GM19043 (cell line): Measurements from ENCODE around the gene LAMC3.
"Not testable (repeated sequence)": the region's sequence is repeated elsewhere in the genome, so short reads cannot be mapped to it uniquely, and the experiment has no call there.

Experiments used
- ATAC-seq: cut with Tn5 transposase; IDR thresholded peaks from one replicate; pipeline ENCODE4 v1.9.1; 2021; ENCODE audit warnings: low read depth; ENCODE audit not compliant: unreplicated experiment

LAMC3 gene

DNA sequence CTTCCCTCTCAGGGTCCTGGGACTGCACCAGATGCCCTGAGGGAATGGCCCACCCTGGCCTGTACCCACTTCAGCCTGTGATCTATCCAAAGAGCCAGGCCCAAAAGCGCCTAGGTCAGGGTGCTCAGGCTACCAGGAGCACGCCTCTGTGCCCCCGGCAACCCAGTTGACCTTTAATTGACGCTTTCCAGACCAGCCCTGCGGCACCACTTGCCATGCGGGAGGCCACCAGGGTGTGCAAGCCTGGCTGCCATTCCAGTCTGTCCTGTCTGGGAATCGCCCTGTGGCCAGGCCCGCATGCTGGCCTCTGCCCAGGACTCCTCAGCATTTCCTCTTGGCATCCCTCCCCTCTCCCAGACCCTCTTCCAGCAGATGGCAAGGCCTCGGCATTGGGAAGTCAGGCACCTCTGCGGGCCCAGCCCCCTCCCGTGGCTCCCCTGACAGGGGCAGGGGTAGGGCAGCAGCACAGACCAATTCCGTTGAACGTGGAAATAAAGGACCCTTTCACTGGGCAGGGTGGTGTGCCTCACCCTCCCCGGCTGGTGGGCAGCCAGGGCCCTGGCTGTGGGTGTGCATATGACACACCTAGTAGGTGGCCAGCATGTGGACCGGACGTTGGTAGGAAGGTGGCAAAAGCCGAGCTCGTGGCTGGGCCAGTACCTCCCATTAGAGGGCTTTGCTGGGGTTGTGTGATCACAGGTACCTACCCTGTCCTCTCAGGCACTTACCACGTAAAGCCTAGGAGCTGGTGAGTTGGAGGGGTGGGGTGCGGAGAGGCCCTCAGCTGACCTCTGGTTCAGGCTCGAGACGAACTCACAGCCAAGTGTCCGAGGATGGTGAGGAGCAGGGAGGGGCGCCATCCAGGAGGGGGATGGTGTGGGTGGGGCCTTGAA lies 83.8 kb downstream of the LAMC3 start:
- ATAC-seq: no peak

DNA sequence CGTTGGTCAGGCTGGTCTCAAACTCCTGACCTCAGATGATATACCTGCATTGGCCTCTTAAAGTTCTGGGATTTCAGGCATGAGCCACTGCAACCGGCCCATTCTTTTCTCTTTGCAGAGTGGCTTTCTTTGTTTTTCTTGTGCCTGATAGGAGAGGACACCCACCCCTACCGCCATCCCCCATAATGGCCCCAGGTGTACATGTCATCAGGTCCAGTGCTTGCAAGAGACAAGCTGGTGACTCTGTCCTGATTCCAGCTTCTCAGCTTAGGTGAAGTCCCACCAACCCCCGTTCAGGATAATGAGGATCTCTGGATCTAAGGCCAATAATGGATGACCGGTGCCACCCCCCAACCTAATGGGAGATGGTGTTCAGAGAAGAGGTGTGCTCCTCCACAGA lies 85.0 kb downstream of the LAMC3 start:
- no peak for ATAC-seq

DNA sequence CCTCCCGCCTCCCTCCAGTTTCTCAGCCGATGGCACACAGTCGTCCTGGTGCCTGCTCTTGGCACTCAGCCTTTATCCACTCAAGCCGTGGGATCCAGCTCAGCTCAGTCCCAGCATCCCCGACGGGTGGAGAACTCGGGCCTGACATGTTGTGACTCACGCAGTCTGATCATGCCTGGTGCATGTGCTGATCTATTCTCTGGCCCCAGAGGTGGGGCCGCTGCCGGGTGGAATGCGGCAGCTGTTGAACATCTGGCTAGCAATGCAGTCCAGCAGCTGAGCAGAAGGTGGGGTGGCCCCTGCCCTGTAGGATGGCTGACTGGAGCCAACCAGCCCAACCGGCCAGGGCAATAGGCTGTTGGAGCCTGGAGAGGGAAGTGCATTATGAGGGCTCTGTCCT lies 85.6 kb downstream of the LAMC3 start:
- ATAC-seq: no peak

DNA sequence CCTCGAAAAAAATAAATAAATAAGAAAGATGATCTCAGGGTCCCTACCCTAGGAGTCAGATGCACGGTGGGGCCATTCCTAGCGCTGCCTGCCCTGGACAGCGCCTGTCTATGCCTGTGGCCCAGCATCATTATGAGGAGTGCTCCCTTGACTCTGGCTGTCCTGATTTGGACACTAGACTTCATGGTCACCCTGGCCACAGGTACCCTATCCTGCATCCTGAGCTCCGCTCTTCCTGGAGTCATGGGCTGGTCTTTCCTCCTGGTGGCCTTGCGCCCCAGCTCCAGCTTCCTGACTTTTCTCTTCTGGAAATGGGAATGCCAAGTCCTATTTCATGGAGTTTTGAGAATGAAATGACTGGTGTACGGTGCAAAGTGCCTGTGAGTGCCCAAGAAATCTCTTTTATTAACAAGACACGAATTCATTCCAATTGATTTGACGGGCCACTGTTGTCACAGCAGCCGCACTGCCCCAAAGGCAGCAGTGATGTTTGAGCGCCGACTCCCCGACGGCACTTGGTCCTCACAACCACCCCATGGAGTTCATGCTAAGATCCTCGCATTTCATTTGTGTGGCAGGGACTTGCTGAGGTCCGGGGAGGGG lies 86.8 kb downstream of the LAMC3 start:
- ATAC-seq: no peak

DNA sequence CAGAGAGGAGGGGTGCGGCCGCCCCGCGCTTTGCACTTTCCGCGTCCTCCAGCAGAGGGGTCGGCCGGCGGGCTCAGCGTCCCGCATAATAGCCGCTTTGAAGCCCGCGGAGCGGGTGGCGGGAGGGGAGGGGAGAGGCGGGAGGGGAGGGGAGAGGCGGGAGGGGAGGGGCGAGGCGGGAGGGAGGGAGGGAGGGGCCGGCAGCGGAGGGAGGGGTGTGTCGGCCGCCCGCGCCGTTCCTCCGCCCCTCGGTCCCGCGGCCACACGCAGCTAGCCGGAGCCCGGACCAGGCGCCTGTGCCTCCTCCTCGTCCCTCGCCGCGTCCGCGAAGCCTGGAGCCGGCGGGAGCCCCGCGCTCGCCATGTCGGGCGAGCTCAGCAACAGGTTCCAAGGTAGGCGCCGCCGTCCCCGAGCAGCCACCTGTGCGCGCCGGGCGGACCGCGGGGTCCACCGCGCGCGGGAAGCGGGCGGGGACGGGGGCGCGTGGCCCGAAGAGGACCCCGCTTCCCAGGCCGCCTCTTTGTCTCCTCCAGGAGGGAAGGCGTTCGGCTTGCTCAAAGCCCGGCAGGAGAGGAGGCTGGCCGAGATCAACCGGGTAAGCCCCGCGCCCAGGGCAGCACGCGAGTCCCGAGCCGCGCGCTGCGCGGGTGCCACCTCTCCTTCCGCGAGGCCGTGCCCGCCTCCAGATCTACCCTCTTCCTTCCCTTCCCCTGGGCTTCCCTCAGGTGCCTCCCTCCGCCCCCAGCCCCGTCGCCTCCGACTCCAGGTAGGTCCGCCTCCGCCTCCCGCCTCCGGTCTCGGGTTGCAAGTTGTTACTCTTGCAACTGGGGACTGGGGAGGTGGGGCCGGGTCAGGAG lies 87.5 kb downstream of the LAMC3 start, which contains the start of gene AIF1L:
TSS of gene AIF1L (plus strand) at position 263 of the 857 bp plus-strand sequence. CDS start at position 362, 99 bp downstream.
- no peak for ATAC-seq

DNA sequence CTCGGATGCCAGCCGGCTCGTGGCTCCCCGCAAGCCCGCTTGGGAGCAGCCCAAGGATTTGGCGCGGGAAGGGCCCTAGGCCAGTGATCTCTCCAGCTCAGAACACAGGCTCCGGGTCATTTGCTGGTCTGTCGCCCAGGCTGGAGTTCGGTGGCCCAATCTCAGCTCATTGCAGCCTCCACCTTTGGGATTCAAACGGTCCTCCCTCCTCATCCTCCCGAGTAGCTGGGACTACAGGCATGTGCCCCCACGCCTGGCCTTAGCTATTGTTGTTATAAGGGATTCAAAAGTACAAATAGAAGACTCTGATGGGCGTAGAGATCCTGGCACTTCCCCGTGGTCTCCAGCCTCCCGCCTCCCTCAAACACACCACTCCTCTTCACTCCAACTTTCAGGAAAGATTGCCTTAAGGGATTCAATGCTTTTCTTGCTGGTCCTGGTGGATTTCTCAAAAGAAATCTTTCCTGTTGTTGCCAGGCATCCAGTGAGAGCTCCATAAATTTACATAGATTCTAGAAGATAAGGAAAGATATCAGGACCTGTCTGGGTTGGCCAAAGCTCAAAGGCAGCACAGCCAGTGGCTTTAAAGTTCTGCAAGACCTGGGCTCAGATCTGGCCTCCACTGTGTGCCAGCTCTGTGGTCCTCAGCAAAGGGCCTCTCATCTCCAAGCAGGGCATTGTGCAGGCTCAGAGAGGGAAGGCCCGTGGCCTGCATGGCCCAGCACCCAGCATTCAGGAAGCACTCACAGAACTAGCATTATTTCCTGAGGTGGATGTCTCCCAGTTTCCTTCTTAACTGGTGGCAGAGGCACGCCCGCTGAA lies 88.4 kb downstream of the LAMC3 start:
- no peak for ATAC-seq

DNA sequence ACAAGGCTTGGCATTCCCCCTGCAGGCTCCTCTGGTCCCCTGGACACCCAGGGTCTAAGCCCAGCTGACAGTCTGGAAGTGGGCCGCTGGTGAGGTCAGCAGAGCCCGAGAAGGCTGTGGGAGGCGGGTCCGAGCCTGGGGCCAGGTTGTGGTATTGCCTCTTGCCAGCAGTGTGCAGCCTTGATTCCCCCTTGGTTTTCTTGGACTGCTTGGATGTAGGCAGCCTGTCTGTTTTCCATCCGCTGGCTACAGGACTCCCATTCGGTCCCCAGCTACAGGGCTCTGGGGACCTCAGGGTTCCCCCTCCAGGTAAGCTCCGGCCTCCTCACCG lies 88.9 kb downstream of the LAMC3 start:
- ATAC-seq: no peak

DNA sequence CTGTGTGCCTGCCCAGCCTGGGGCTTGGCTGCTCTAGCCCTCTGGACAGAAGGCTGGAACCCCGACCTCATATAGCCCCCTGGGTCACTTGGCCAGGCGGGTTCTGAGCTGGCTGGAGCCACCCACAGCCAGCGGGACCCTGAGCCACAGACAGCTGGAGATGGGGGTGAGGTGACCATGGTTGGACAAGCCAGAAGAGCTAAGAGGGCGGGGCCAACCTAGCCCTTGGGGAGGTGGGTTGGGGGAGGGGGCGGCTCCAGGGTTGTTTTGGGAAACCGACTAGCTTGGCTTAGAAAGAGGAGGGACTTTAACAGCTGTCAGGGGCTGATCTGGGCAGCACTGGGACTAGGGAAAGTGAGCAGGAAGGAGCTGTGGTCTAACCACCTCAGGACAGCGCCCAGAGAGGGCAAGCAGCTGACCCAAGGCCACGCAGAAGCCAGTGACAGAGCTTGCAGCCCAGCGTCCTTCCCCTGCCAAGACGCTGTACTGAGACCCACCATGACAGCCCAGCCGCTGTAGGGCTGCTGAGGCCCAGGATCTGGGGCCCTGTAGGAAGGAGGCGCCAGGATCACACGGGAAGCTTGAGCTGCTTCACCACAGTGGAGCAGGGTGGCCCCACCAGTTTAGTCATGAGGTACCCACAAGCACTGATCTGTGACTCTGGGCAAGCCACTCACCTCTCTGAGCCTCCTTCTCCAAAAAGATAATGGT lies 89.6 kb downstream of the LAMC3 start:
- no peak for ATAC-seq

DNA sequence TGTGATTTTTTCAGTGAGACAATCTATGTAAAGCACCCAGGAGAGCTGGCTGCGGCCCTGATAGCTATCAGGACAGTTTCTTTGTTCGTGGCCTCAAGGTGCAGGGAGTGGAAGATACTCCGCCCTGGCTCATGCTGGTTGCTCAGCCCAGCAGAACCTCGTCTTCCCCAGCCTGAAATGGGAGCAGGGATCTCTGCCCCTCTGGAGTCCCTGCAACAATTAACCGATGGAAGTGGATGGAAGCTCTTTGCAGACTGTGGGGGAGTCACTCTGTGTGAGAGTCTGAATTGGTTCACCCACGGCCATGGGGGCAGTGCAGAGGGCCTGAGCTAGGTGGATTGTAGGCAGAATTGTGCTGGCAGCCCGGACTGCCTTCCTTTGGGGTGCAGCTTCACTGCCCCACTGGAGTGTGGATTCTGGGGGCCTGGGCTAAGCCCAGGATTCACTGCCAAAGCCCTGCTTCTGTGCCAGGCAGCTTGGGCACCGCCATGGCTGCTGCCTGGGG lies 90.2 kb downstream of the LAMC3 start:
- no peak for ATAC-seq

DNA sequence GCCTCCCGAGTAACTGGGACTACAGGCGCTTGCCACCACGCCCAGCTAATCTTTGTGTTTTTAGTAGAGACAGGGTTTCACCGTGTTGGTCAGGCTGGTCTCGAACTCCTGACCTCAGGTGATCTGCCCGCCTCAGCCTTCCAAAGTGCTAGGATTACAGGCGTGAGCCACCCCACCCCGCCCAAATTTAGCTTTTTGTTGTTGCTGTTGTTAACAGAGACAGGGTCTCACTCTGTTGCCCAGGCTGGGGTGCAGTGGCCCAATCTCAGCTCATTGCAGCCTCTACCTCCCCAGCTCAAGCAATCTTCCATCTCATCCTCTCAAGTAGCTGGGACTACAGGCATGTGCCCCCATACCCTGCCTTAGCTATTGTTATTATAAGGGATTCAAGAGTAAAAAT lies 90.9 kb downstream of the LAMC3 start:
- not testable (repeated sequence) for ATAC-seq

DNA sequence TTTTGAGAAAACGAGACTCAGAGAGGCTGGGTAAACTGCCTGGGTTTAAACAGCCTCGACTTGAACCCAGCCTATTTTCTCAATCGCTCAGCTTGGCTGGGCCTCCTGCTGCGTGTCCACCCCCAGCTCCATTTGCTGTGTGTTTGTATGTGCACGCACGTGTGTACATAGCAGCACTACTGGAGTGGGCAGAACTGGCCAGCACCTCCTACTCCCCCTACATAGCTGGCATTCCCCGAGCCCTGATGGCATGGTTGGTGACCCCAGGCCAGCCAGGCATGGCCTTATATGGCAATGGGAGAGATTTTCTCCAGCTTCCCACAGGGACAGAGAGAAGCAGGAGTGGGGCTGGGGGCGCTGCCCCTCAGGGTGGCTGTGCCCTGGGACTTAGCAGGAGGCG lies 91.5 kb downstream of the LAMC3 start:
- no peak for ATAC-seq

DNA sequence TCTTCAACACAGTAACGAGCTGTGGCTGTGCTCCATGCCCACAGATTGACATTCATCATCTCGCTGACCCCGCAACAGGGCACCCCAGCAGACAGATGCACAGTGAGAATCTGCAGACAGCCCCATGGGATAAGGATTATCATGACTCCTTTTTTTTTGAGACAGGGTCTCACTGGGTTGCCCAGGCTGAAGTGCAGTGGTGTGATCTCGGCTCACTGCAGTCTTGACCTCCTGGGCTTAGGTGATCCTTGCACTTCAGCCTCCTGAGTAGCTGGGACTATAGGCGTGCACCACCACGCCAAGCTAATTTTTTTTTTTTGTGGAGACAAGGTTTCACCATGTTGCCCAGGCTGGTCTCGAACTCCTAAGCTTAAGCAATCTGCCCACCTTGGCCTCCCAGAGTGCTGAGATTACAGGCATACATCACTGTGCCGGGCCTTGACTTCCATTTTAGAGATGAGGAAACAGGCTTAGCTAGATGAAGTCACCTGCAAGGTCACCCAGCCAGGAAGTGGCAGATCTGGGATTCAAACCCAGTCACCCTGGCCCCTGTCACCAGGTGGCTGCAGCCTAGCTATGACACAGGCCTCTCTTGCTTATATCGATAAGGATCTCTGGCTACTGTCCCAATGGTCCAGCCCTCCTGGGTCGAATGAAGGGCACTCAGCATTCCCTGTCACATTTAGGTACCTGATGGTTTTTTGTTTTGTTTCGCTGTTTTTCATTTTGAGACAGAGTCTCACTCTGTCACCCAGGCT lies 92.4 kb downstream of the LAMC3 start:
- ATAC-seq: no peak

DNA sequence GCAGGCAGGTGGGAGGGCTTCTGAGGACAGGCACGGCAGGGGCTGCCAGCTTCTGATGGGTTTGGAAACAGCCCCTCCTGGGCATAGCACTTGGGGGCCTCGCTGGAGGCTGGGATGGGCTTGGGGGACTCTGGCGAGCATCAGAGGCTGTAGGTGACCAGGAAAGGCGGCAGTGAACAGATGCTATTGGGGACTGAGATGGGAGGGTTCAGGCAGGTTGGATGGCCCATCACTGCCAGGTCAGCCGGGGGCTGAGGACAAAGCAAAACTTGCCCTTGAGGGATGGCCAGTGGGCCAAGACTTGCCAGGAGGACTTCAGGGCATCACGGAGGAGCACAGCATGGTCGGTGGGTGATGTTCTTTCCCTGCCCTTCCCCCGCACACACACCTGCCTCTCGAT lies 94.0 kb downstream of the LAMC3 start:
- no peak for ATAC-seq

DNA sequence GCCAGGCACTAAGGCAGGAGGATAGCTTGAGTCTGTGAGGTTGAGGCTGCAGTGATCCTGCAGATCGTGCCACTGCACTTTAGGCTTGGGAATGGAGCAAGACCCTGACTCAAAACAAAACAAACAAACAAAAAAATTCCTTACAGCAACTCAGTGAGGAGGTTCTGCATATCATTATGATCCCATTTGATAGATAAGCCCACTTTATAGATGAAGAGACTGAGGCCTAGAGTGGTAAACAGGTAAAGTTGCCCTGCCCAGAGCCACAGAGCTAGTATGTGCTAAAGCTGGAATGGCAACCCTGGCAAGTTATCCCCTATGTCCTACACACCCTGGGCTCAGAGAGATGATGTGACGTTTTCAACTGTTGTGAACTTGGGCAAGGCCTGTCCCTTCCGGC lies 94.6 kb downstream of the LAMC3 start:
- ATAC-seq: no peak

DNA sequence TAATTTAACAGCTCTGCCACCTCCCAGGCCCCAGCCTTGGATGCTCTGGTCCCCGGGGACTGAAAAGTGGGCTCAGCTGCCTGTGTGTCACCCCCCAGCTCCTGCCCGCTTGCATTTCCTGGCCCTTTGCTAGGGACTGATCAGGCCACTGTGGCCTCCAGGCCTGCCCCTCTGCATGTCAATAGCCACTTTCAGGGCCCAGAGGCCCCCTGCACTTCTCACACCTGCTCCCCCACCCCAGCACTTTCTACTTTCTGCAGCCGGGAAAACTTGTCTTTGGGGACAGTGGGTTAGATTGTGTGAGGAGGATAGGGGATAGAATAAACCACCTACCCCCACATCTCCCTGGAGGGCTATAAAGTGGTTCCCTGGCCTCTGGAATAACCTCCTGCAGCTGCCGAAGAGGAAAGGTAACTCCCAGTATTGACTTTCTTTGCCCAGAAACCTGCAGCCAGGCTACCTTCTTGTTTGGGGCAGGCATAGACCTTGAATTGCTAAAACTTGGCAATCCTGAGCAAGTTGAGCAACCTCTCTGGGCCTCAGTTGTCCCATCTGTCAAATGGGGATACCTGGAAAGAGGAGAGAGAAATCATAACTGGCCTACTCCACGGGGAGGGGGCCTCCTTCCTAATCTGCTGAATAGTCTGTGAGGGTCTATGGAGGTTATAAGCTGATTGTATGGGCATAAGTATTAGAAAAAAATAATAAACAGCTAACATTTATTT lies 95.2 kb downstream of the LAMC3 start:
- ATAC-seq: no peak

DNA sequence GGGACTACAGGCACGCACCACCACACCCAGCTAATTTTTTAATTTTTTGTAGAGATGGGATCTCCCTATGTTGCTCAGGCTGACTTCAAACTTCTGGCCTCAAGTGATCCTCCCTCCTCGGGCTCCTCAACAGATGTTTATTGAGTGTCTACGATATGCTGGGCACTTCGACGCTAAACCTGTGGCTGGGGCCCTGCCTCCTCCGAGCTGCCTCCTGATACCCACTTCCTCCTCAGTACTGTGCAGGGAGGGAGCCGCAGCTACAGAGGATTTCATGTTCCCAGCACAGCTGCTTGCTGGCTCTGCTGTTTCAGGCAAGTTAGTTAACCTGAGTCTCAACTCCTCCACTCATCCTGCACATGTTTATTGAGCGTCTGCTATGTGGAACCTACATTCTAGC lies 97.0 kb downstream of the LAMC3 start:
- ATAC-seq: no peak

DNA sequence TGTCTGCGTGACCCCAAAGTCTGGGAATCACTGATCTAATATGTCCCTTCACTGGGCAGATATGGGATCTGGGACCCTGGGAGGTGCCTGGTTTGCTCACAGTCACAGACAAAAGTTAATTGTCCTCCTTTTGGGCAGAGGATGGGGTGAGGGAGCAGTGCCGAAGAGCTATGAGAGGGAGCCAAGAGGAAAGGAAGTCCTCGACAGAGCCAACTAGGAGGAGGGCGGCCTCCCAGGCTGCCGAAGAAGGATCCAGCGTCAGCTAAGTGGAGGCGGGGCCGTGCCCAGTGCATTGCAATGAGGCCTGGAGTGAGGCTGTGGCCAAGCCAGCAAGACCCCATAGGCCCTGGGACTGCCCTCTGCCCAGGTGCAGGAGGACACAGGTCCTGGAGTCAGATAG lies 98.8 kb downstream of the LAMC3 start:
- ATAC-seq: no peak

DNA sequence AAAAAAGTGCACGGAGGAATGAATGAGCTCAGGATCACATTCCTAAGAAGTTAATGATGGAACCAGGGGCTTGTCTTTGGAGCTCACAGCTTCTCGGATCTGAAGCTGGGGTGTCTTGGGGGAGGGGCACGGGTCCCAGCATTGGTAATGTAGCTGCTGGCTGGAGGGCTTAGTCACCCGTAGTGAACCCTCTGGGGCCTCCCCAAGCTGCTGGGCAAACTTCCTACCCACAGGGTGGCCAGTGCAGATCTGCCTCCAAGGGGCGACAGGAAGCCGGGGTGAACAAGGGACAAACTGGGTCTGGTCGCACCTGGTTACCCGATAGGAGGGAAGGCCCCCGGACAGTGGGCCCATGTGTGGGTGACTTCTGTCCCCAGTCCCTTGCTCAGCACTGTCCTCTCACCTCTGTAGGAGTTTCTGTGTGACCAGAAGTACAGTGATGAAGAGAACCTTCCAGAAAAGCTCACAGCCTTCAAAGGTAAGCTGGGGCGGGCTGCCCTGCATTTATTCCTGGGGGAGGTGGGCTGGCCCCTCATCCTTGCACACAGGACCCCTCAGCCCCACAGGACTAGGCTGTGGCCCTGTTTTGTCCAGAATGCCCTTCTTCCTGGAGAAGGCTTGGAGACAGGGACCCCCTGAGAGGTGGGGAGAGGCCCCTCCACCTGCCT lies 102.3 kb downstream of the LAMC3 start:
- no peak for ATAC-seq
